Measurements from ENCODE around the gene PSME3IP1.

GRCh38 chr16:57115514-57116182 is 70.2 kb downstream of the PSME3IP1 start:
- TF ChIP-seq, protein P1, sequence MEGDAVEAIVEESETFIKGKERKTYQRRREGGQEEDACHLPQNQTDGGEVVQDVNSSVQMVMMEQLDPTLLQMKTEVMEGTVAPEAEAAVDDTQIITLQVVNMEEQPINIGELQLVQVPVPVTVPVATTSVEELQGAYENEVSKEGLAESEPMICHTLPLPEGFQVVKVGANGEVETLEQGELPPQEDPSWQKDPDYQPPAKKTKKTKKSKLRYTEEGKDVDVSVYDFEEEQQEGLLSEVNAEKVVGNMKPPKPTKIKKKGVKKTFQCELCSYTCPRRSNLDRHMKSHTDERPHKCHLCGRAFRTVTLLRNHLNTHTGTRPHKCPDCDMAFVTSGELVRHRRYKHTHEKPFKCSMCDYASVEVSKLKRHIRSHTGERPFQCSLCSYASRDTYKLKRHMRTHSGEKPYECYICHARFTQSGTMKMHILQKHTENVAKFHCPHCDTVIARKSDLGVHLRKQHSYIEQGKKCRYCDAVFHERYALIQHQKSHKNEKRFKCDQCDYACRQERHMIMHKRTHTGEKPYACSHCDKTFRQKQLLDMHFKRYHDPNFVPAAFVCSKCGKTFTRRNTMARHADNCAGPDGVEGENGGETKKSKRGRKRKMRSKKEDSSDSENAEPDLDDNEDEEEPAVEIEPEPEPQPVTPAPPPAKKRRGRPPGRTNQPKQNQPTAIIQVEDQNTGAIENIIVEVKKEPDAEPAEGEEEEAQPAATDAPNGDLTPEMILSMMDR (IDR thresholded peaks at IDR 0.05), result no peak
- no peak for TF ChIP-seq ZFX (IDR thresholded peaks at IDR 0.05; ENCODE audit: borderline replicate concordance)
